BLaER1 treated with 17β-estradiol and CSF1 and Interleukin-3, amounts not matched to agents 10 nM and 100 nM (cell line): Measurements from ENCODE around the gene C12orf75.
A peak's percentile ranks its signal among the peaks of the same experiment; 100 is the strongest.

ENCODE experiments used
- H3K27ac ChIP-seq, 11 experiments: shearing (Covaris generic); formaldehyde crosslinking; 2 replicates each; pipeline ENCODE4 v1.8.1; 2022
- H3K27me3 ChIP-seq, 11 experiments: shearing (Covaris generic); formaldehyde crosslinking; 2 replicates each; pipeline ENCODE4 v1.8.1; 2022
- H3K36me3 ChIP-seq, 11 experiments: shearing (Covaris generic); formaldehyde crosslinking; 2 replicates each; pipeline ENCODE4 v1.8.1; 2022
- H3K4me1 ChIP-seq, 10 experiments: shearing (Covaris generic); formaldehyde crosslinking; 2 replicates each; pipeline ENCODE4 v1.8.1; 2022
- H3K4me2 ChIP-seq, 11 experiments: shearing (Covaris generic); formaldehyde crosslinking; 2 replicates each; pipeline ENCODE4 v1.8.1; 2022
- H3K4me3 ChIP-seq, 10 experiments: shearing (Covaris generic); formaldehyde crosslinking; 2 replicates each; pipeline ENCODE4 v1.8.1; 2022
- H3K9ac ChIP-seq, 11 experiments: shearing (Covaris generic); formaldehyde crosslinking; 2 replicates each; pipeline ENCODE4 v1.8.1; 2022
- H3K9me3 ChIP-seq, 11 experiments: shearing (Covaris generic); formaldehyde crosslinking; replicated peaks in 1 of 11; 2 replicates each; pipeline ENCODE4 v1.8.1; 2022
- H4K20me1 ChIP-seq, 11 experiments: shearing (Covaris generic); formaldehyde crosslinking; 2 replicates each; pipeline ENCODE4 v1.8.1; 2022
- Cebpa-rat ChIP-seq, 11 experiments: shearing (Covaris generic); IDR thresholded peaks; 2 replicates each; pipeline ENCODE4 v1.8.1; 2022

The C12orf75 gene

DNA sequence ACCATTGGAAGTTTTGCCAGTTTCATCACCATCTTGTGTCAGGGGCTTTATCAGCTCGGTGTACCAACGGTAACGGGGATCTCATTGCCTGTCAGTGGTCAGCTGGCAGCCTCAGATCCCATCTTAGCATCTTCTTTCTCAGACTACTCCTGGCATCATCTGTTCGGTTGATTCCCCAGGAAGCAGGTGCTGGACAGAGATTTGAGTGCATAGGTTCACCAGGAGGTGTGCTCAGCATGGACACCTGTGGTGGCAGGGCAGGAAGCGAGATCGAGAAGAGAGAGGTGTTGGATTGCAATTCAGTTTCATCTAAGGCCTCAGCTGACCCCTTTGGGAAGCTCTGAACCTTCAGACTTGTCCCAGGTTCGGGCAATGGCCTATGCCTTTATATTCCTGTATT is 76.0 kb downstream of the C12orf75 start:
- no peak for TF ChIP-seq Cebpa-rat (IDR thresholded peaks at IDR 0.05)
- Histone ChIP-seq H3K4me3 (no peak overlapping the region), H3K9me3 (peaks cover 13 to 29% (median 20%) of the 10 kb centered on the region in 11 experiments; a peak in 21 of 22 replicates), H3K4me2 (no peak overlapping the region), H3K27me3 (no peaks in the 10 kb centered on the region; a peak in 1 of 22 replicates), H3K4me1 (peaks cover 13 to 26% (median 23%) of the 10 kb centered on the region in 10 experiments), H3K9ac (no peak overlapping the region), H3K27ac (no peak overlapping the region), H3K36me3 (no peaks in the 10 kb centered on the region; a peak in 1 of 22 replicates), H4K20me1 (no peaks in the 10 kb centered on the region)

DNA sequence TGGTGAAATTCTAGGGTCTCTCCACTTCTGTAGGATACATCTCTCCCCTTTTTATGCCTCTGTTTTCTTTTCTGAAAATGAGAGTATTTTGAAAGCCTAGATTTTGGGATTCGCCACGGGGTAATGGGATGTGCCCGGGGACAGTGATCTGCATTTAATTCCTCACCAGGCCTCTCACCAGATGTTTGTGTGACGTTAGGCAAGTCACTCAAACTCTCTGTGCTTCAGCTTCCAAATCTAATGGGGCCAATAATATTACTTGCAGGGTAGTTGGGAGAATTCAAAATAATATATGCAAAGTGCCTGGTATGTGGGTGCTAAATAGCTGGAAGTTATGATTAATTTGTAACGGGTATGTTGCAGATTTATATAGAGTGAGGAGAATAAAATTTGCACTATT is 78.8 kb downstream of the C12orf75 start:
- H3K4me3 ChIP-seq, result no peak overlapping the region
- H4K20me1 ChIP-seq, result no peaks in the 10 kb centered on the region
- H3K9me3 ChIP-seq, result peaks cover 9 to 17% (median 13%) of the 10 kb centered on the region in 11 experiments; a peak in 21 of 22 replicates
- H3K27ac ChIP-seq, result peak overlapping the region in 3 of 11 experiments; percentile 11 to 18 (median 14); a peak in 4 of 22 replicates
- no peaks in the 10 kb centered on the region; a peak in 1 of 22 replicates for H3K27me3 ChIP-seq
- peaks cover 13 to 26% (median 23%) of the 10 kb centered on the region in 10 experiments for H3K4me1 ChIP-seq
- H3K4me2 ChIP-seq, result peak overlapping the region; percentile 77 to 92 (median 84); a peak in 21 of 22 replicates
- H3K36me3 ChIP-seq, result no peaks in the 10 kb centered on the region; a peak in 1 of 22 replicates
- H3K9ac ChIP-seq, result no peak overlapping the region
- TF ChIP-seq Cebpa-rat (IDR thresholded peaks at IDR 0.05), result no peak

DNA sequence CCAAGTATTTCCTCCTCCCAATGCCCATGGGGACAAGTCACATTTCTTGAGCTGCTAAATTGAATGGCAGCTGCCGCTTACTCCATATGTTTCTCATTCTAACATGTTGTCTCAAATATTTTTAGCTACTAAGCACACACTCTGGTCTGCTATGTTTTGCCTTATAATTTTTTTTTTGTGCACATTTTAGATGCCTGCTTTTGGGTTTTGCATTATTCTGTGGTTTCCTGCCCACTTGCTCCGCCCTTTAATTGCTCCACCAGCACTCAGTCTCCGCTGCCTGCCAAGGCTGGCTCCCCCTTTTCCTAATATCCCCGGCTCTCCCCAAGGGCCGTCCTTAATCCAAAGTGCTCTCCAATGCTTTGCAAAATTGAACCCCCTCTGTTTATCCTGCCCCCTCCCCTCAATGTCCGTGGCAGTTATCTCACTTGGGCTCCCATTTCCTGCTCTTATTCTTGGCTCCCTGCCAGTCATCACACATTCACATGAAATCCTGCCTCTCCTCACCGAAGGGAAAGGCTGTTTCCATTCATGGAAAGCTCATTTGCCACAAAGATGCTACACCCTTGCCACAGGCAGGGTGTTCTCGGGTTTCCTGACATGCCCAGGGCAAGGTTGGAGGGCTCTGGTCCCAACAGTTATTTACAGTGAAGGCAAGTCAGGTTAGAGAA is 79.4 kb downstream of the C12orf75 start:
- TF ChIP-seq Cebpa-rat (IDR thresholded peaks at IDR 0.05), result peak in 3 of 11 experiments; percentile 27 to 42 (median 34); a peak in 3 of 22 replicates
- Histone ChIP-seq H3K4me2 (peak overlapping the region; percentile 77 to 92 (median 84)), H3K36me3 (no peaks in the 10 kb centered on the region; a peak in 1 of 22 replicates), H3K9ac (peak overlapping the region in 2 of 11 experiments; percentile 32 to 48; a peak in 1 of 22 replicates), H3K9me3 (peaks cover 2 to 11% (median 7%) of the 10 kb centered on the region in 11 experiments; a peak in 21 of 22 replicates), H3K27ac (peak overlapping the region in 5 of 11 experiments; percentile 5 to 35 (median 18); a peak in 6 of 22 replicates), H3K27me3 (no peaks in the 10 kb centered on the region; a peak in 1 of 22 replicates), H4K20me1 (no peaks in the 10 kb centered on the region), H3K4me1 (peaks cover 13 to 26% (median 23%) of the 10 kb centered on the region in 10 experiments), H3K4me3 (peak overlapping the region in 8 of 10 experiments; percentile 0 to 38 (median 14); a peak in 4 of 20 replicates)

DNA sequence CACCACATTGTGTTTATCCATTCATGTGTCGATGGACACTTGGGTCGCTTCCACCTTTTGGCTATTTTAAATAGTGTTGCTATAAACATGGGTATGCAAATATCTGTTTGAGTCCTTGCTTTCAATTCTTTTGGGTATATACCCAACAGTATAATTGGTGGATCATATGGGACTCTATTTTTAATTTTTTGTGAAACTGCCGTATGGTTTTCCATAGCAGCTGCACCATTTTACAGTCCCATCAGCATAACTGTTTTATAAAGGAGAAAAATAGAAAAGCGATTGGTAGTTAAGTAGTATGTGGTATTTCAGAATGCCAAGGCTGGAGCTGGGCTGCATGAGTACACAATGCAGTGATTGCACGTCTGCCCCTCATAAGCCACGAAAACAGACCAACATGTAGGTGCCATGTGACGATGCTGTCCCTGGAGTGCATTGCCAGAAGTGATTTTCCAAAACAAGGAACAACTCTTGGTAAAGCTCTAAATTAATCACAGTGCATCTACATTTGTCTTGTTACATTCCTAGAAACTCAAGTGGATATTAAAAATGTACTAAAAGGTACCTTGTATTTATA is 83.5 kb downstream of the C12orf75 start:
- no peaks in the 10 kb centered on the region for H3K36me3 ChIP-seq
- H3K27ac ChIP-seq, result no peak overlapping the region

DNA sequence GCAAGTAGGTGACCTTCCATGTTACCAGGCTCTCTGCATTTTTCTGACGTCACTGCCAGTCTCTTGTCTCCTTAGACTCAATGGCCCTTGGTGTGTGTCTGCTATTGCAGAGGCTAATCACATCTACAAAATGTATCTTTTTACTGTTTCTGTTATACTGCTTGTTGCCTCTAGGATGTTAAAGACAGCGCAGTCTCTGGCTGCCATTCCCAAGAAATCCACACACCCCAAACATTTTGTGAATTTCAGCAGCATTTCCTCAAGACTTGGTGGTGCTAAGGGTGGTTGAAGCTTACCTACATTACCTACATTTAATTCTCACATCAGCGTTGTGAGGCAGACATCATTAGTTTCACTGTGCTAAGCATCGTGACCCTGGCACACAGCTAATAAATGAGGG is 87.2 kb downstream of the C12orf75 start:
- Histone ChIP-seq H3K36me3 (no peaks in the 10 kb centered on the region), H3K9me3 (no peaks in the 10 kb centered on the region), H3K4me2 (no peak overlapping the region), H3K4me3 (no peak overlapping the region), H3K9ac (no peak overlapping the region), H4K20me1 (no peaks in the 10 kb centered on the region), H3K27ac (no peak overlapping the region), H3K27me3 (no peaks in the 10 kb centered on the region), H3K4me1 (no peaks in the 10 kb centered on the region)
- no peak for TF ChIP-seq Cebpa-rat (IDR thresholded peaks at IDR 0.05)

More for the DNA sequence above, 83.5 kb downstream of the C12orf75 start:
- H3K4me2 ChIP-seq, result no peak overlapping the region
- no peak for TF ChIP-seq Cebpa-rat (IDR thresholded peaks at IDR 0.05)
- H3K9ac ChIP-seq, result no peak overlapping the region
- H3K9me3 ChIP-seq, result no peaks in the 10 kb centered on the region
- no peaks in the 10 kb centered on the region for H4K20me1 ChIP-seq
- H3K4me3 ChIP-seq, result no peak overlapping the region
- peaks cover 13 to 21% (median 19%) of the 10 kb centered on the region in 10 experiments for H3K4me1 ChIP-seq
- no peaks in the 10 kb centered on the region for H3K27me3 ChIP-seq

DNA sequence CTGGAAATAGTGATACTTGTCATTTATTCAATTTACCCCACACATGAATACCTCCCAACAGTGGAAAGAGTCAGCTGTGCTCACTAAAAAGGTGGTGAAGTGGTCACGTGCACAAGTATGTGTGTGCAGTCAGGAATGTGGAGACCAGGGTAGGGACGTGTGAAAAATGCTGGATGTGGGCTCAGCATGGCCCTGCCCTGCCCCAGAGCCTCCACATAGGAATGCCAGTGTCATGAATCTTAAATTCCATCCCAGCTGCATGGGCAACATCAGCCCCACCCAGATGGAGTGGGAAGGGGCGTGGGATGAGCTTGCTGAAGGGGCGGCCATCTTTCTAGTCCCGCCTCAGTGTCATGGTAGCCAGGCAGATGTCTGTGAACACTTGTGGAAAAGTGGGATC is 87.7 kb downstream of the C12orf75 start:
- no peak overlapping the region for H3K4me2 ChIP-seq
- no peak for TF ChIP-seq Cebpa-rat (IDR thresholded peaks at IDR 0.05)
- H3K4me1 ChIP-seq, result no peaks in the 10 kb centered on the region
- no peak overlapping the region for H3K4me3 ChIP-seq
- H3K27ac ChIP-seq, result no peak overlapping the region
- H3K36me3 ChIP-seq, result no peaks in the 10 kb centered on the region
- no peaks in the 10 kb centered on the region for H3K27me3 ChIP-seq
- no peaks in the 10 kb centered on the region for H3K9me3 ChIP-seq
- H3K9ac ChIP-seq, result no peak overlapping the region
- no peaks in the 10 kb centered on the region for H4K20me1 ChIP-seq

DNA sequence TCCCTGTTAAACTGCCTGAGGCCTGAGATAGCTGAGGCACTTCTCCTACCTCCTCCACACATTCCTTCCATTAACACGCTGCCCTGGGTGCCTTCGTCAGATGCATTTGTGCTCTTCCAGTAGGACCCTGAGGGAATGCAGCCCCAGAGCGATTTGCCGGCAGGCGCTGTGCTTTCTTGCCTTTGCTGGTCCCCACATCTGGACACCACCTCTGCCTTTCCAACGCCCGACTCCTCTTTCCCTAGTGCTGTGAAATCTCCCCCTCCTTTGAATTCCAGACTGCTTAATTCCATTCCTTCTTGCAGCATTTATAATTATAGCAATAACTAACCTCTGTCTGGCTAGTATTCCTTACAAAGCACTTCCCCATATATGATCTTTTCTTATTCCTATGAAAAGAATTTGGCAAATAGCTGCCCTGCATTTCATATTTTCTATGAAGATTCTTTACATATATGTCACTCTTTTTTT is 88.4 kb downstream of the C12orf75 start:
- H3K27ac ChIP-seq, result no peak overlapping the region
- TF ChIP-seq Cebpa-rat (IDR thresholded peaks at IDR 0.05), result no peak
- H4K20me1 ChIP-seq, result no peaks in the 10 kb centered on the region
- no peaks in the 10 kb centered on the region for H3K4me1 ChIP-seq
- peaks cover 0 to 2% (median 0%) of the 10 kb centered on the region in 11 experiments; a peak in 4 of 22 replicates for H3K9me3 ChIP-seq
- H3K4me2 ChIP-seq, result no peak overlapping the region
- H3K9ac ChIP-seq, result no peak overlapping the region
- no peaks in the 10 kb centered on the region for H3K27me3 ChIP-seq
- no peaks in the 10 kb centered on the region for H3K36me3 ChIP-seq
- no peak overlapping the region for H3K4me3 ChIP-seq

DNA sequence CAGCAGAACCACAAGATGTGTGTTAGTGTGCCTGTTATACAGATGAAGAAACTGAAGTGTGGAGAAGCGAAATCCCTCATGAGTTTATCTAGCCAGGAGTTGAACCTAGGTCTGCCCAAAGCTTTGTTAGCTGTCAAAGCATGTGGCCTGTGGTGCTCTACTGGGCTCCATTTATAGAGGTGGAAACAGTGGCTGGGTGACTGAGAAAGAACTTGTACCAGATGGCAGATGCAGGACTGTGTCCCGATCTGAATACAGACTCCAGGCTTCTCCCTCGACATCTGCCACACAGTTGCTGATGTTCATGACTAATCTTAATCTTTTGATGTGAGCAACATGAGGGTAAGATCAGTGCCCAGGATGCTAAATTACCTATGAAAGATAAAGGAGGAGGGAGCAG is 89.1 kb downstream of the C12orf75 start:
- Histone ChIP-seq H3K27ac (no peak overlapping the region), H3K4me3 (no peak overlapping the region), H3K27me3 (no peaks in the 10 kb centered on the region), H4K20me1 (no peaks in the 10 kb centered on the region), H3K9me3 (peaks cover 0 to 5% (median 0%) of the 10 kb centered on the region in 11 experiments; a peak in 4 of 22 replicates), H3K4me1 (no peaks in the 10 kb centered on the region), H3K36me3 (no peaks in the 10 kb centered on the region), H3K4me2 (no peak overlapping the region), H3K9ac (no peak overlapping the region)
- TF ChIP-seq Cebpa-rat (IDR thresholded peaks at IDR 0.05), result no peak

DNA sequence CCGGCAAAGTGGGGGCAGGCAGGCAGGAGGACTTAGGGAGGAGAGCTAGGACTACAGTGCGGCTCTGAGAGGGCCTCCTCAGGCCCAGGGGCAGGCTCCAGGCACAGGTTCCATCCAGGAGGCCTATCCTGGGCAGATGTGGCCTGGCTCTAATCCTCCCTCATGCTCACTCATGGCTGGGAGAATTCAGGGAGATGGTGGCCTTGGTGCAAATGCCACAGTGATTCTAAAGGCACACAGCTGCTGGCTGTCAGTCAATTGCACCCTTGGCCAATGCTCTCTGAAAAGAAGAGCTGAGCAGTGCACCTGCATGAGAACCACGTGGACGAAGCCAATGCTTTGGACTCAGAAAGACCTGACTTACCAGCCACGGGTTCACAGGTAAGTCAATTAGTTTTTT is 89.6 kb downstream of the C12orf75 start:
- no peak for TF ChIP-seq Cebpa-rat (IDR thresholded peaks at IDR 0.05)
- no peaks in the 10 kb centered on the region for H3K27me3 ChIP-seq
- H3K4me1 ChIP-seq, result no peaks in the 10 kb centered on the region
- no peaks in the 10 kb centered on the region for H3K36me3 ChIP-seq
- H3K9ac ChIP-seq, result no peak overlapping the region
- no peaks in the 10 kb centered on the region for H4K20me1 ChIP-seq
- H3K27ac ChIP-seq, result no peak overlapping the region
- H3K4me3 ChIP-seq, result no peak overlapping the region
- no peak overlapping the region for H3K4me2 ChIP-seq
- H3K9me3 ChIP-seq, result peaks cover 0 to 5% (median 0%) of the 10 kb centered on the region in 11 experiments; a peak in 4 of 22 replicates
